Muscle layer of duodenum (tissue), 2 donors: ENCODE data around the gene PHYHD1.

Experiments used
- H3K27ac ChIP-seq: one replicate; pipeline ENCODE4 v1.7.0; 2013; ENCODE audit warnings: mild to moderate bottlenecking, low read length
- H3K27me3 ChIP-seq: one replicate; pipeline ENCODE4 v1.7.0; 2013; ENCODE audit warnings: low read depth, mild to moderate bottlenecking, control low read depth, low read length
- H3K36me3 ChIP-seq, 2 donors: one replicate each; pipeline ENCODE4 v1.7.0; 2013; ENCODE audit warnings: low read length in 2 of 2, control low read depth in 1 of 2, mild to moderate bottlenecking in 1 of 2; ENCODE audit not compliant: insufficient read depth in 2 of 2, control insufficient read depth in 1 of 2
- H3K4me1 ChIP-seq, 2 donors: one replicate each; pipeline ENCODE4 v1.7.0; 2013; ENCODE audit warnings: low read length in 2 of 2, mild to moderate bottlenecking in 2 of 2, control low read depth in 1 of 2, moderate library complexity in 1 of 2; ENCODE audit not compliant: insufficient read depth in 2 of 2, control insufficient read depth in 1 of 2
- H3K4me3 ChIP-seq, 2 donors: one replicate each; pipeline ENCODE4 v1.7.0; 2013; ENCODE audit warnings: low read length in 2 of 2, low read depth in 1 of 2, mild to moderate bottlenecking in 1 of 2
- H3K9me3 ChIP-seq, 2 donors: one replicate each; pipeline ENCODE4 v1.7.0; 2013; ENCODE audit warnings: low read length in 2 of 2, control low read depth in 1 of 2, mild to moderate bottlenecking in 1 of 2; ENCODE audit not compliant: control insufficient read depth in 1 of 2
- donor health status: healthy.

PHYHD1 gene

DNA sequence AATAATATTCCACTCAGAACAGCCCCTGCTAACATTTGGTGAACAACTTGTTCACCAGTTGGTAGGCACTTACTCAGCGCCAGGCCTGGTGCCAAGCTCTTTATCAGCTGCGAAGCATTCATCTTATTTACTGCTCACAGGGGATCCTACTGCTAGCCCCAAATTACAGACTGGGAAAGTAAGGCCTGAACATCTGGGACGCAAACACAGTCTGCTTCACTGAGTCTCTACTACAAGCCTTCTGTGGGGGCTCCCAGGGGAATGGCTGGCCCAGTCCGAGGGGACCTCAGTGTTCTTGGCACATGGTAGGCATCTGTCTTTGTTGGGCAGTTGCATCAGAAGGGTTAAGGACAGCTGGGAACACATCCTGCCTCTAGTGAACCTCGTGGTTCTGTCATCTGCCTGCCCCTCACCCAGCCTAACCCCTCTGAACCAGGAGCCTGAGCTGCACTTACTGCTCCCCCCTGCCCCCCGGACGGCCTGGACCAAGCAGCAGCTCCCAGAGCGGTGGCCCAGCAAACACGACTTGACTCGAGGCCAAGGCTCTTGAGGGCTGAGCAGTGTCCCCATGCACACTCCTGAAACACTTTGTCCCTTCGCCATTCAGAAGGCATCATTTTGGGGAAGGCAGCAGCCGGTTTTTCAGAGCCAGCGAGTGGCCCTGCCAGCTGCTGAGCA lies at the start of gene PHYHD1:
PHYHD1 (plus strand) TSS at position 602 of the 678 bp plus-strand sequence. CDS start 1,342 bp downstream, outside the sequence.
- no peaks in the 10 kb centered on the region for H3K27me3 ChIP-seq
- peaks cover 9 to 16% of the 10 kb centered on the region in 2 donors for H3K36me3 ChIP-seq
- H3K4me1 ChIP-seq = peaks cover 10 to 42% of the 10 kb centered on the region in 2 donors
- H3K4me3 ChIP-seq = peak within 1 kb of the TSS; percentile 55 to 59
- H3K27ac ChIP-seq = peak within 1 kb of the TSS; percentile 72
- H3K9me3 ChIP-seq = no peaks in the 10 kb centered on the region

DNA sequence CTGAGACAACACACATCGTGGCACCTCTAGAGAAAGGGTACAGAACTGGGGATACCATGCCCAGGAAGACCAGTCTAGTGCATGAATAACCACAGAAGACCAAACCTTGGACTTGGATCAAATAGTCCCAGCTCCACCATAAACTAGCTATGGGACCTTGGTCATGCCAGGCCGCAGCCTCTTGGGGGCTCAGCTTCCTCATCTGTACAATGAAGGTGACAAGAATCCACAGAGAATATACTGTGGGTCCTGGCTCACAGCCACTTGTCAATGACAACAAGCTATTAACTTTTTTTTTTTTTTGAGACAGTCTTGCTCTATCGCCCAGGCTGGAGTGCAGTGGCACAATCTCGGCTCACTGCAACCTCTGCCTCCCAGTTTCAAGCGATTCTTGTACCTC lies 42.9 kb upstream of the PHYHD1 start:
- Histone ChIP-seq H3K4me1 (peaks cover 2 to 3% of the 10 kb centered on the region in 2 donors), H3K36me3 (no peaks in the 10 kb centered on the region), H3K27ac (no peak overlapping the region), H3K9me3 (no peaks in the 10 kb centered on the region), H3K4me3 (no peak overlapping the region), H3K27me3 (no peaks in the 10 kb centered on the region)

DNA sequence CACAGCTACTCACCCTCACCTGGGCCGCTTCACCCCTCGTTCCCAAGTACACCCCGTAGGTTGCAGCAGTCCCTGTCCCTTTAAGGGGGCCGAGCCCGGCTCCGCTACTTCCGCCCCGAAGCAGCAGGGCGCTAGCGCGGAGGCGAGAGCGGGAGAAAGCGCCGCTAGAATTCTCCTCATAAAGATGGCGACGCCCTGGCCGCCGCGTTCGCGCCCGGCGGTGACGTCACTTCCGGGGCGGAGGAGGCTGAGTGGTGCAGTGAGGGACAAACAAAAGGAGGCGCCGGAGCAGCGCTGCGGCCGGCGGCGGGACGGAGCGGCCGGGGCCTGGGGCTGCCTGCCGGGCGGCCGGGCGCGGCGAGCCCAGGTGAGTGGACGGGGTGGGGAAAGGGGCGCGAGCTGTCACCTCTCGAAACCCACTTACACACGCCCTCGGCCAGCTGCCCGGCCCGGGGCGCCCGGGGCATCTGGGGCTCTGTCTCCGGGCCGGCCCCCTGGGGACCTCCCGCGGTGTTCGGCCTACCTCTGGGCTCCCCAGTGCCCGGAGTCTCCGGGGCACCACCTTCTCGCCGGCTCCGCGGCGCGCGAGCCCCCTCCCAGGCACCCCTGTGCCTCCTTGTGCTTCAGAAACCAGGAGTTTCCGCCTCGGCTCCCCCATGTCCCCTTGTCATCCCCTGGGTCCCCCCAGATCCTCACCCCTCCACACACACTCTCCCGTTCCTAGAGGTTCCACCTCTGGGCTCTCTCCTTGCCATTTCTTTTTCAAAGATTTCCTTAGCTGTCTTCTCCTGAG lies 38.7 kb upstream of the PHYHD1 start, which contains the start of the genes KYAT1 and LRRC8A:
KYAT1 (minus strand) TSS at position 67 of the 793 bp plus-strand sequence. CDS start 36,545 bp downstream, outside the sequence.
LRRC8A (plus strand) TSS at position 250 of the 793 bp plus-strand sequence. CDS start 25,032 bp downstream, outside the sequence.
- Histone ChIP-seq H3K4me3 (peak within 1 kb of the TSS; percentile 85 to 100), H3K27ac (peak within 1 kb of the TSS; percentile 98), H3K4me1 (peaks cover 13 to 34% of the 10 kb centered on the region in 2 donors)

DNA sequence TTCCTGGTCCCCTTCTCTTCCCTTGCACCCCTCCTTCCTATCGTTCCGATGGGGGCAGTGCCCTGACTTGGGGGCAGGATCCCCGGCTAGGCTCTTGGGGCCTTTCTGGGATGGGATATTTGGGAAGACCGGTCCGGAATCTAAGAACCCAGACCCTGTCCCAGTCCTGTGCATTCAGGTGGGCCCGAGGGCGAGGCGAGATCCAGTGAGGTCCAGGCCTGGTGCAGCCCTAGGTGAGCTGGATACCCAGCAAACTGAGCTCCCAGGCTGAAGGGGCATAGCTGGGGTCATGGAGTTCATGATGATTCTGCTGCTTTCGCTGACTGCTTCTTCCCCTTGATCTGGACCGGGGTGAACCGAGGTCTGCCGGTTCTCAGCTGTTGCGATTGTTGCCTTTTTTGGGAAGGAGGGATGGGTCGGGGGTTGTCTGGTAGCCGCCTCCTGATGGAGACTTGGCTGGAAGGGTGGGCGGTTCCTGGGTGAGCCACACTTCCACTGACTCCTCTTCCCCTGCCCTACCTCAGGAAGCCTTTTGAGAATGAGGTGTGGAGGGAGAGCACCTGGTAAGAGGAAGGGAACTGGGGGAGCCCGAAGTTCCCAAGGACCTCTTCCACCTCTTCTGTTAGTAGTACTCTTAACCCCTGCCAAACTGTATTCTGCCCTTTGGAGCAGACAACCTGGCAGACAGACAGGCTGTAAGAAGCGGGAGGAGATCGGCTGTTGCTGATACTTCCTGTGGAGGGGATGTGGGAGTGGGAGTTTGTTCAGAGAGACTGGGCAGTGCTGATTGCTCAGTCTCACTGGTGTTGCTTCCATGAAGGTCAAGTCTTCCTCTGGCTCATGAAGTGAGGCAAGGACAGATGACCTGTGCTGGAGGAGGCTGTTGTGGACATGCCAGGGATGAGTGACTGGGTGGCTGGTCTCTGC lies 37.8 kb upstream of the PHYHD1 start:
- Histone ChIP-seq H3K4me1 (peaks cover 14 to 39% of the 10 kb centered on the region in 2 donors), H3K4me3 (peak overlapping the region; percentile 85 to 100), H3K27ac (peak overlapping the region; percentile 98)

More for the DNA sequence above, 38.7 kb upstream of the PHYHD1 start, which contains the start of the genes KYAT1 and LRRC8A:
- Histone ChIP-seq H3K36me3 (peaks cover 10 to 12% of the 10 kb centered on the region in 2 donors), H3K9me3 (no peaks in the 10 kb centered on the region), H3K27me3 (no peaks in the 10 kb centered on the region)

DNA sequence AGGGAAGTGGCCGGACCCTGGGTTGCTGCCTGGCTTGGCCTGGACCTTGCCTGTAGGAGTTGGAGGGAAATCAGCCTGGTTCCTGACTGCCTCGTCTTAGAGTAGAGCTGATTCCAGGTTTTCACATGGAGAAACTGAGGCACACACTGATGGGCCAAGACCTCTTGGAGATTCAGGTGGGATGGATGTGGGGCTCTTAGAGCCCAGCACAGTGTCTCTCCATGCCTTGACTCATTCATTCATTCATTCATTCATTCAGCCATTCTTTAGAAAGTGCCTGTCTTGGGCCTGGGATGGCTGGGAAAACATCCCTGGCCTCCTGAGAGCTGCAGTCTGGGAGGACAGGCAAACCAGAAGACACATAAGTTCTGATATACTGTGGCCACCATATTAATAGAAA lies 36.6 kb upstream of the PHYHD1 start:
- Histone ChIP-seq H3K4me3 (peak overlapping the region in 1 of 2 donors; percentile 85), H3K27ac (no peak overlapping the region)

More for the DNA sequence above, 37.8 kb upstream of the PHYHD1 start:
- Histone ChIP-seq H3K9me3 (no peaks in the 10 kb centered on the region), H3K27me3 (no peaks in the 10 kb centered on the region), H3K36me3 (peaks cover 10 to 14% of the 10 kb centered on the region in 2 donors)

DNA sequence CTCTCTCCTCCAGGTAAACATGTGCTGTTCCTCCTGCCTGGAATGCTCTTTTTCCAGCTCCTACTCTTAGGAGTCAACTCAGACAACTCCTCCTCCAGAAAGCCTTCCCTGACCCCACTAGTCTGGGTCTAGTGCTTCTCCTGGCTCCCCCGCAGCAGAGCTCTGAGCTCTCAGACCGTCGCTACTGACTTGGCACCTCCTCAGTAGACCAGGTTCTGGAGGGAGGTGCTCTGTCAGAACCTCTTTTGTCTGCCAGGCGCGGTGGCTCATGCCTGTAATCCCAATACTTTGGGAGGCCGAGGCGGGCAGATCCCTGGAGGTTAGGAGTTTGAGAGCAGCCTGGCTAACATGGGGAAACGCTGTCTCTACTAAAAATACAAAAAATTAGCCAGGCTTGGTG lies 35.4 kb upstream of the PHYHD1 start:
- H3K4me3 ChIP-seq = no peak overlapping the region
- H3K27ac ChIP-seq = no peak overlapping the region
- no peaks in the 10 kb centered on the region for H3K27me3 ChIP-seq
- peaks cover 23 to 45% of the 10 kb centered on the region in 2 donors for H3K4me1 ChIP-seq
- H3K9me3 ChIP-seq = no peaks in the 10 kb centered on the region
- H3K36me3 ChIP-seq = peaks cover 17 to 28% of the 10 kb centered on the region in 2 donors

More for the DNA sequence above, 36.6 kb upstream of the PHYHD1 start:
- peaks cover 17 to 26% of the 10 kb centered on the region in 2 donors for H3K36me3 ChIP-seq
- H3K9me3 ChIP-seq = no peaks in the 10 kb centered on the region
- no peaks in the 10 kb centered on the region for H3K27me3 ChIP-seq
- peaks cover 23 to 45% of the 10 kb centered on the region in 2 donors for H3K4me1 ChIP-seq

DNA sequence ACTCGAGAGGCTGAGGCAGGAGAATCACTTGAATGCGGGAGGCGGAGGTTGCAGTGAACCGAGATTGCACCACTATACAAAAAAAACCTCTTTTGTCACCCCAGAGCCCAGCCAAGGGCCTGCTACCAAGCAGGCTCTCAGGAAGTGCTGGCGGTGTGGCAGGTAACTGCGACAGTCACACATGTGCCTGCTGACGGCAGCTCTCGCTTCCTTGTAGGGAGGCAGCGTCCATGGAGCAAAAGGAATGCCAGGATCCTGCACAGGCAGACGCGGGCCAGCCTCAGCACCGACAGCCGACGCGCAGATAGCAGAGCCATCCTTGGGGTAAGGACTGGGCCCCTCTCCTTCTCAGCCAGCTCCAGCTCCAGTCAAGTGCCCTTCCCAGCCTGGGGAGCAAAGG lies 35.0 kb upstream of the PHYHD1 start:
- H3K9me3 ChIP-seq = no peaks in the 10 kb centered on the region
- H3K27ac ChIP-seq = no peak overlapping the region
- H3K27me3 ChIP-seq = no peaks in the 10 kb centered on the region
- H3K36me3 ChIP-seq = peaks cover 17 to 33% of the 10 kb centered on the region in 2 donors
- peaks cover 20 to 45% of the 10 kb centered on the region in 2 donors for H3K4me1 ChIP-seq
- H3K4me3 ChIP-seq = no peak overlapping the region

DNA sequence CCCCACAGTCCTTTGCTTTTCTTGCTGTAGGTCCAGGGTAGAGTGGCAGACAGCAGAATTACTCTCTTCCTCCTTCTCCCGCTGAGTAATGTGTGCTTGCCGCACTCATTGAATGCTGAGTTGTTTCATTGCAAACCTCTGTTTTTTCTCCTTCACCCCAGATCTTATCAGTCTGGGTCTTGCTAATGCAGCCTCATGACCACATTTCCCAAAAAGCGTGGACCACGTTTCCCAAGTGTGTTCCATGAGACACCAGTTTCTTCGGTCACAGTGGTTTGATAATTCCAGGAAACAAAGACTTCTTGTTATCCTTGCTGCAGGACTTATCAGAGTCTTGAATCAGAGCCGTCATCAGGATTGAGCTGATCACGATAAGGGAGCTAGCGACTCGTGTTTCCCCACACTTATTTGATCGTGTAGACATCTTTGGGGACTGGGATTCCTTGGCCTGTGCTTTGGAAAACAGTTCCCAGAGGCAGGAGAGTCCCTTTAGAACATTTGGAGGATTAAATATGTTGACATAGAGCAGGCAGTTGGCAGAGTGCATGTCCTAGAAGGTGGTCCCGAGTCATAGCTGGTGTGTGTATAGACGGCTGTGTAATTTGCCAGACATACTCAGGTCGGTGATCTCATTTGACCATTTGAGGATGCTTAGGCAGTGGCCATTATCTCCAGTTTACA lies 34.4 kb upstream of the PHYHD1 start:
- peaks cover 17 to 33% of the 10 kb centered on the region in 2 donors for H3K36me3 ChIP-seq
- no peak overlapping the region for H3K27ac ChIP-seq
- no peaks in the 10 kb centered on the region for H3K27me3 ChIP-seq
- H3K4me1 ChIP-seq = peaks cover 19 to 46% of the 10 kb centered on the region in 2 donors
- H3K9me3 ChIP-seq = no peaks in the 10 kb centered on the region
- no peak overlapping the region for H3K4me3 ChIP-seq

DNA sequence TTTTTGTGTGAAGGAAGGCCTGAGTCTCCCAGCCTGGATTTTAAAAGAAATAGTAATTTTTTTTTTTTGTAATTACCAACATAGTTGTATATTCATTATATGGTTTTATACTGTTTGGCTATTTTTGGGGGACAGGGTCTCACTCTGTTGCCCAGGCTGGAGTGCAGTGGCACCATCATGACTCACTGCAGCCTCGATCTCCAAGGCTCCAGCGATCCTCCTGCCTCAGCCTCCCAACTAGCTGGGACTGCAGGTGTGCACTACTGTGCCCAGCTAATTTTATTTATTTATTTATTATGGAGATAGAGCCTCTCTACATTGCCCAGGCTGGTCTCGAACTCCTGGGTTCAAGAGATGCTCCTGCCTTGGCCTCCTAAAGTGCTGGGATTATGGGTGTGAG lies 33.7 kb upstream of the PHYHD1 start:
- H3K4me3 ChIP-seq = no peak overlapping the region
- H3K27ac ChIP-seq = no peak overlapping the region
- peaks cover 22 to 53% of the 10 kb centered on the region in 2 donors for H3K4me1 ChIP-seq
- H3K36me3 ChIP-seq = peaks cover 17 to 33% of the 10 kb centered on the region in 2 donors
- no peaks in the 10 kb centered on the region for H3K27me3 ChIP-seq
- no peaks in the 10 kb centered on the region for H3K9me3 ChIP-seq

DNA sequence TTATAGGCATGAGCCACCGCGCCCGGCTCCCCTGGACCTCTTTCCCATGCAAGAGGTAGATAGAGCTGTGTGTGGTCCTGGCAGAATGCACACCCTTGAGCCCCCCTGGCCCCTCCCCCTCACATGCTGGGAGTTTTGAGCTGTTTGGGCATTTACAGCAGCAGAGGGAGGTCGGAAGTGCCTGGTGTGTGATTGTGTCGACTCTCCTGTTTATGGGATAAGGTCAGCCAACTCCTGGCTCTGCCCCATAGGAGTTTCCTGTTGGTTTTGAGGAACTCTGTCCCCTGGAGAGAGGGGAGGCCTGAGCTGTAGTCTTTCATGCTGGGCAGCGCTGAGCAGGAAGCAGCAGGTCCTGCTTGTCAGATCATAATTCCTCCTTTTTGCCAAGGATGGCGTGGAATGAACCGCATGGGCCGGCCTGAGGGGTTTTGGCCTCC lies 32.9 kb upstream of the PHYHD1 start:
- H3K4me3 ChIP-seq = no peak overlapping the region
- H3K9me3 ChIP-seq = no peaks in the 10 kb centered on the region
- H3K36me3 ChIP-seq = peaks cover 17 to 33% of the 10 kb centered on the region in 2 donors
- H3K27ac ChIP-seq = no peak overlapping the region
- H3K4me1 ChIP-seq = peaks cover 27 to 60% of the 10 kb centered on the region in 2 donors
- no peaks in the 10 kb centered on the region for H3K27me3 ChIP-seq
